TTC549 (cell line): ENCODE data around the gene ZNF334.

Source experiments
- FAIRE-seq: peaks from 2 replicates; lab custom pipeline; 2012; peaks lifted over from hg19 to GRCh38; lab: Jason Lieb, UNC

Gene ZNF334

DNA sequence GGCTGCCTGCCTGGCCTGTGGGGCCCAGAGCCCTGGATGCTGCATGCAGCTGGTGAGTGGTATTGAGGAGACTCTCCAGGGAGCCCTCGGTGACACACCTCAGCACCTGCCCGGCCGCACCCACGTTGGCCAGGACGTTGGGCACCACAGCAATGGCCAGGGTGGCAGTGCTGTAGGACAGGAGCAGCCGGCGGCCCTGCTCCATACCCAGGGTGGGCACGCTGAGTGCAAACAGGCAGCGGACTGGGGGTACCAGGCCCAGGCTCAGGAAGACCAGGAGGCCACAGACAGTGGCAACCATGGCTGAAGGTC lies 32.4 kb upstream of the ZNF334 start:
- FAIRE-seq, result no peak

DNA sequence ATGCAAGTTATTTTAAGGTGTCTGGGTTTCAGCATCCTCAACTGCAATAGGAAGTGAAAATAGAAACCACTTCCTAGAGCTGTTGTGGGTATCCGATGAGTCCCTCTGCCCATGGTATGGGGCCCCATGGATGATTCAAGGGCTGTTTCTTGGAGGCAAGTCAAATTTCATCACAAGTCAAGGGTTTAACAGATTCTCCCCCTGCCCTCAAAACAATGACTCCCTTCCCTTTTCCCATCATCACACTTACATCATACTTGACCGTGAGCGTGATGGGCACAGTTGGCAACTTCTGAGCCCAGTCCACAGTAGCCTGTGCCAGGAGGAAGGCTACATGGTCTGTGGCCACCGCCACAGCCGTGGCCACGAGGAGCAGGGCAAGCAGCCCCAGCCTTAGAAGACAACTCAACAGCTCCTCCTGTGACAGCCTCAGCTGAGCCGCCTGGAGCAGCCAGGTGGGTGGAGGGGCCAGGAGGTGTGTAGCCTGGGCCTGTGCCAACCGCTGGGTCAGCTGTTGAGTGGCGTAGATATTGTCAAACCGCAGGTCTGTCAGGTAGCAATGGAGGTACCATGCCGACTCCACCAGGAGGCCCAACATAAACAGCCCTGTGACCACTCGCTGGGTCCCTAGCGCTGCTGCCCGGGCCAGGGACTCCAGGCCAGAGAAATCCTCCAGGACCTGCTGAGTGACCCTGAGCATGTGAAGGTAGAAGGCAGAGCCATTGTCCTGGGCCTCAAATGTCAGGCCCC lies 31.9 kb upstream of the ZNF334 start:
- FAIRE-seq, result no peak

DNA sequence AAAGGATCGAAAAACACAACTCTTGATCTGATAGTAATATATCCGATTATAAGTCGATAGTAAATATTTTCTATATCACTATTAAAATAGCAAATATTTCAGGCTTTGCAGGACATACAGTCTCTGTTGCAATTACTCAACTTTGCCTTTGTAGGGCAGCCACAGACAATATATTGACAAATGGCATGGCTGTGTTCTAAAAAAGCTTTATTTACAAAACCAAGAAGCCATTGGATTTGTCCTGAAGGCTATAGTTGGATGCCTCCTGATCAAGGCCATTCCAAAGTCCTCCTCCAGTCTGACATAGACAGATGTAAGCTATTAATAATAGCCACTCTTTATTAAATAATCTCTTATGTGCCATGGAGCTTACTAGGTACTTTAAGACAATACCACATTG lies 31.2 kb upstream of the ZNF334 start:
- FAIRE-seq, result no peak

DNA sequence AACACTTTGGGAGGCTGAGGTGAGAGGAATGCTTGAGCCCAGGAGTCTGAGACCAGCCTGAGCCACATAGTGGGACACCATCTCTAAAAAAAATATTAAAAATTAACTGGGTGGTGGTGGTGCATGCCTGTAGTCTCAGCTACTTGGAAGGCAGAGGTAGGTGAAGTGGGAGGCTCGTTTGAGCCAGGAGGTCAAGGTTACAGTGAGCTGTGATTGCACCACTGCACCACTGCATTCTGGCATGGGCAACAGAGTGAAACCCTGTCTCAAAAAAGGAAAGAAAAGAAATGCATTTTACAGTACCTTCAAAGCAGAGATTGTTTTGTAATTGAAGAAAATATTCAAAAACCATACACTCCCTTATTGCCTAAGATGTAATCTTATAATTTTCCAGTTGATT lies 30.6 kb upstream of the ZNF334 start:
- no peak for FAIRE-seq

DNA sequence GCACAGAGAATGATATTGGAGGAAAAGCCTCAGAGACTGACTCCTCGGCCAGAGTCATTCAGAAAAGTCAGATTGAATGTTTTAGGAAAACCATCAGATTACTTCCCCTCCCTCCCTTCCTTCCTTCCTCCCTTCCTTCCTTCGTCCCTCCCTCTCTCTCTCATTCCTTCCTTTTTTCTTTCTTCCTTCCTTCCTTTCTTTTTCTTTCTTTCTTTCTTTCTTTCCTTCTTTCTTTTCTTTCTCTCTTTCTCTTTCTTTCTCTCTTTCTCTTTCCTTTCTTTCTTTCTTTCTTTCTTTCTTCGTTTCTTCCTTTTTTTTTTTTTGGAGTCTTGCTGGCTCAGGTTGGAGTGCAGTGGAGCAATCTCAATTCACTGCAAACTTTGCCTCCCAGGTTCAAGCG lies 29.7 kb upstream of the ZNF334 start:
- FAIRE-seq, result no peak

DNA sequence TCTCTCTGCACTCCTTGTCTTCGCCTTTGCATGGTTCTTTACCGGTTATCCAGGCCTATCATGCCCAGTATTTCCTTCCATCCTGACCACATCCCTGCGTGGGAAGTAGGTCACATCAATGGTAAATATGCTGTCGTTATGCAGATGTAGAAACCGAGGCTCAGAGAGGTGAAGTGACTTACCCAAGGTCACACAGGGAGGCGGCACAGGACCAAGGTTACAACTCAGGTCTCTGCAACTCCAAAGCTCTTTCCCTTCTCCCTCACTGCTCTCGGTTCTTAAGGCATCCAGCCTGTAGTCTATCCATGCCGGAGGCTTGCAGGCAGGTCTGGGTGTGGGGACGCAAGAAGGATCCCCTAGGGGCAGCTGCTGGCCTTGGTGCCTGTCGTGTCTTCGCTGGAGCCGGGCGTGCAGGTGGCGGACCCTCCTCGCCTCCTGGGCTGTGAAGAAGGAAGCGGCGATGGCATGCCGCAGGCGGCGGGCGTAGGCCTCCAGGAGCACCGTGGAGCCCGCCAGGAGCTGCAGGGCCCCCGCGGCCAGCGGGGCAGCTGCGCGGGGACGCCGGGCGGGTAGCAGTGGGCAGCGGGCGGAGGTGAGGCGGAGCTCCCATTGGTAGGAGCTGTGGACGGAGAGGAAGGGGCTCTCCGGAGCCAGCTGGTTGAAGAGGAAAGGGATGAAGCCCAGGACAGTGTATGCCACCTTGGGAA lies 28.0 kb upstream of the ZNF334 start:
- FAIRE-seq, result no peak

DNA sequence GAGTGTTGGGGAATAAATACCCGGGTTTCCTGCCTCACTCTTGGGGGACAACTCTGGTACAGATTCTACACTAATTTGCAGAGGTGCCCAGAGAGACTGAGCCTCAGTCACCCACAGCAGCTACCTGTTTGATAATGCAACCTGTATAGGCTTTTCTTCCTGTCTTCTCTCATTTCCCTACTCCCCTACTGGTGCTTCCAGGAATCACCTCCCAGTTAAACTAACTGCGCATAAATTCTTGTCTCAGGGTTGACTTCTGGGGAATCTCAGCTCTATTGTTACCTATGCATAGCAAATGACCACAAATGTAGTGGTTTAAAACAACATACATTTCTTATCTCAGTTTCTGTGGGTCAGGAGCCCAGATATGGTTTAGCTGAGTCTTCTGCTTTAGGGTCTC lies 25.8 kb upstream of the ZNF334 start:
- no peak for FAIRE-seq

DNA sequence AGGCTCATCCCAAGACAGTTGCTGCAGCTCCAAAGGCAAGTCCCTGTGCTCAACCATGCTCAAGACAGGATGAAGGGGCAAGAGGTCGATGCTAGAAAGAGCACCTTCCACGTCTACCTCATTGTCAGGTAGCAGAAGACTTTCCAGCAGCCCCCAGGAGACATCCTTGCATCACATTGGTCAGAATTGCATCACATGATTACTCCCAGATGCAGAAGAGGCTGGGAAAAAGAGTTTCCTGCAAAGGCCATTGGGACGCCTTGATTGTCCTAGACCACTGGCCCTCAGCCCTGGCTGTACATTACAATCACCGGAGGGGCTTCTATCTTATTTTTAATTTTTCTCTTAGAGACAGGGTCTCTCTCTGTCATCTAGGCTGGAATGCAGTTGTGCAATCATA lies 17.3 kb upstream of the ZNF334 start:
- FAIRE-seq, result no peak

DNA sequence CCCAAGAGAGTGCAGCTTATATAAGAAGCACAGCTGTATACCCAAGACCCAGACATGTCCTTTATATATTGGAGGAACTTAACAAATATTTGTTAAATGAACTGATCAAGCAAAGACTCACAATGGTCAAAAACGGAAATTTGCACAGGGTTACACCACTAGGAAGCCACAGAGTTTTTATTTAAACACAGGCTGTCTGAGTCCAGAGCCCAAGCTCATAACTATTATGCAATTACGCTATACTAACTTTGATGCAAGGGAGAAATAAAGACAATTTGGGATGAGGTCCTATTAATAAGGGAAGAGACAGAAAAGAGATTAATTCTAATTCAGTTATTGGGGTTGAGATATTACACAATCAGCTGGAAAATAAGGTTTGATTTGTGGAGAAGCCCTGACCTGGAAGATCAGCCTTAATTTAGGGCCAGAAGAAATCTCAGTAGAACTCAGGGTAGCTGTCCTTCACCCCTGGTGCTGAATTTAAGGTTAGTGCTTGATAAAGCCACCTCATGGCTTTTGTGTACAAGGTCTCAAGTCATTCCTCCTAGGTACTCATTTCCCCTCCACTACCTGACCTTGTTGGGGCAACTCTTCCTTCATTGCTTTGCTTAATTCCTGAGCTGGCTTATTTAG lies 10.5 kb upstream of the ZNF334 start:
- no peak for FAIRE-seq

DNA sequence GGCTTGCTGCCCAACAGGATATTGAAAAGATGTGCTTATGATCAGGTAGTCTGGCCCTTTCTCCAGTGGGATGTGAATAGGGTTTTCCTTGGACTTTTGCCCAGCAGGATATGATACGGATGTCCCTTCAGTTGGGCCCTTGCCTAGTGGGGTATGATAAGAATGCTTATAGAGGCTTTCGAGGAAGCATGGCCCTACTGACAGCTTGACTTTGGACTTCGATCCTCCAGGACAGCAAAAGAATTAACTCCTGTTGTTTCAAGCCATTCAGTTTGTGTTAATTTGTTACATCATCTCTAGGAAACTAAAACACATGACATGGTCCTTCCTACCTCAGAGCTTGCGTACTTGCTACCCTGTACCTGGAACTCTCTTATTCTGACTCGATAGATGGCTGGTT lies 9.7 kb upstream of the ZNF334 start:
- FAIRE-seq, result no peak

DNA sequence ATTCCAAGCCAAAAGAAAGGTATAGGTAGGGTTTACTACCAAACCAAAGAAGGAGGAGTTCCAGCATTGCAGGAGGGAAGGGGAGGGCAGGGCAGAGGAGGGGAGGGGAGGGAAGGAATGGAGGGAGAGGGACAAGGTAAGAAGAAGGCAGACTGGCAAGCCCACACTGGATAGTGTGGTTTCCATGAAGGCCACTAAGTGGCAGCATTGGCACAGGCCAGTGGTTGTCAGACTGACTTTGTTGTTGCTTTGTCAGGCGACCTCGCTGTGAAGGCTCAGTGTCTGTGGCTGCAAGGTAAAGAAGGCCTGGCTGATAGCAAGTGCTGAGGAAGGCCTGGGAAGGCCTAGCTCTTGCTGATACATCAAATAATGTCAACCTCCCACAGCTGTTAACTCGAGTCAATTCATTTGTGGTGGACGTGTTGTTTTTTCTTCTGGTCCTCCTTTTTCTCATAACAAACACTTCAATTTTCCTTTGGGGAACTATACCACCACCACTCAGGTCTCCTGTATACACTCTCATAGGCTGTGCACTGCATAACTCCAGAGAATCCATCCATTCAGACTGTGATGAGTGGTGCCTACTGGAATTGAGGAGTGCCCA lies 7.7 kb upstream of the ZNF334 start:
- FAIRE-seq, result no peak

DNA sequence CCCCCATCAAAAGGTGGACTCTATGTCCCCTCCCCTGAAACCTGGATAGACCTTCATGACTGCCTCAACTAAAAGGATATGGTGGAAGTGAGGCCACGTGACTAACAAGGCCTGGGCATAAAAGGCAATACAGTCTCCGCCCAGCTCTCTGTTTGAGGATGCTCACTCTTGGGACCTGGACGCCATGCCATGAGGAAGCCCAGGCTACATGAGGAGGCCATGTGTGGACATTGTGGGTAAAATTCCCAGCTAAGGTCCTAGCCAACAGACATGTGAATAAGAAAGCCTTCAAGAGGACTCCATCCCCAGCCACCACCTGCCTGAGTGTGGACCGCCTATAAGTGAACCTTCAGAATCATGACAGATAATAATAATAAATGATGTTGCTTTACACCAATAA lies 7.2 kb upstream of the ZNF334 start:
- FAIRE-seq, result no peak

DNA sequence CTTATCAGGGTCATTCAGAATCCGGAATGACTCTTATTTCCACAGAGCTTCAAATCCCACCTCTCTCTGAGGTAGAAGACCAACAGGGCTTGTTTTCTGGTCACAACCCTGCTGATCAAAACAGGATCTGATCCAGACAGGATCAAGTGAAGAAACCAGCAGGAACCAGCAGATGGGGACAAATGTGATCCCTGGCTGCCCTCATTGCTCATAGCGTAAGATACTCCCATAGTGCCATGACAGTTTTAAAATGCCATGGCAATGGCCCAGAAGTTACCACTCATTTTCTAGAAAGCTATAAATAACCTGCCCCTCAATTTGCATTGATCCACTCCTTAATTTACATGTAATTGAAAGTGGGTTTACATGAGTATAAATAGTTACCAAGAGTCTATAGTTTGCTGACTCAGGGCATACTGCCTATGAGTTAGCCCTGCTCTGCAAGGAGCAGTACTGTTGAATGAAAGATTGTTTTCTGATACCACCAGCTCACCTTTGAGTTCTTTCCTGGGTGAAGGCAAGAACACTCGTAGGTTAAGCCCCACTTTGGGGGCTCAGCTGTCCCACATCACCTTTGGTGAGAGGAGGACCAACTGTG lies 6.2 kb upstream of the ZNF334 start:
- no peak for FAIRE-seq

DNA sequence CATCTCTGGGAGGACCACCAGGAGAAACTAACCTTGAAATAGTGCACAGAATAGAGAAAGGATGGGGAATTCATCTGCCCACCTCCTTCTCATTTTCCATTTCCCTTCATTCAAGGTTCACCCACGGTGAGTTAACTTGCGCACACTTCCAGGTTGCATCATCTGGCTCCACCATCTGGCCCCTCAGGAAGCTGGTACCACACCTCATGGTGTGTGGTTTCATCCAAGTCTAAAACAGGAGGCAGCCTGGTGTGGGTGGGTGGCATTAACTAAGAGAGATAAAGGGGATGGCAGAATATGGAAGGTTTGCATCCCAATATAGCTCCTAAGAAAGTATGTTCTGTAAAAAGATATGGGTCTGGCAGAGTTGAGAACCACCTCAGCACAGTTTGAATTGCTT lies 3.8 kb downstream of the ZNF334 start:
- no peak for FAIRE-seq

DNA sequence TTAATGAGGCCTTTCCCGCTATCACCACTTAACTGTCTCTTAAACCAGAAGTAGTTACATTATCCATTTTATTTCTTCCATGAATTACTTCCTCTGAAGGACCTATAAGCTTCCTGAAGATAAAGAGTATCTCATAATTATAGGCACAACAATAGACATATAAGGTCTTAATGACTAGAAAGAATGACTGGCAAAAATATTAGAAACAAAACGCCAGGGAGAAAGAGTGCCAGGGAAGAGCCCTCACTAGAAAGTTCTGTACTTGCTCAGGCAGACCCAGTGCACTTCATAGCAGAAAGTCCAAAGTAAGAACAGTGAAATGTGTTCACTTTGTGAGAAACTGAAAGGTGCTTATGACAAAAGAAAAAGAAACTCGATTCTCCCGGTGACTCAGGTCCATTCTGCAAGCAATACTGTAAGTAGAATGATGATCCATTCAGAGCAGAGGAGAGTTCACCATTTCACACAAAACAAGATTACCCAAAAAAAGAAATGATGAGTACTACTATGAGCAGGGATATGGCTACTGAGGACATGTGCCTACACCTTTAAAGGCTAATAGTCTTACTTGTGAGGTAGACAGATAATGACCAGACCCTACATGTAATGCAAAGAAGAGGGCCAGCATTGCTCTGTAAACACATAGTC lies 5.5 kb downstream of the ZNF334 start:
- FAIRE-seq, result no peak

DNA sequence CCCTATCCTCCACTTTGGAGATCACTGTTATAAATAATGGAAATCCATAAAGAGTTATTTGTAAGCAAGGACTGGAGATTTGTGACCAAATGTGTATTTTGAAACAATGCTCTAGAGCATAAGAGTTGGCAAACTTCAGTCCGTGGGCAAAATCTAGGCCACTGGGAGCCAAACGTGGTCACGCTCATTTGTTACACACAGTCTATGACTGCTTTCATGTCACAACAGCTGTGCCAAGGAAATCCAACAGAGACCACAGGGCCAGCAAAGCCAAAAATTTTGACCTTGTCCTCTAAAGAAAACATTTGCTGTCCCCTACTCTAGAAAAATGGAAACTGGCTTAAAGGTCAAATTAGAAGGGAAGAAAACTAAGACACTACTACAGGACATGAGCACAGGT lies 7.9 kb downstream of the ZNF334 start:
- FAIRE-seq, result no peak

DNA sequence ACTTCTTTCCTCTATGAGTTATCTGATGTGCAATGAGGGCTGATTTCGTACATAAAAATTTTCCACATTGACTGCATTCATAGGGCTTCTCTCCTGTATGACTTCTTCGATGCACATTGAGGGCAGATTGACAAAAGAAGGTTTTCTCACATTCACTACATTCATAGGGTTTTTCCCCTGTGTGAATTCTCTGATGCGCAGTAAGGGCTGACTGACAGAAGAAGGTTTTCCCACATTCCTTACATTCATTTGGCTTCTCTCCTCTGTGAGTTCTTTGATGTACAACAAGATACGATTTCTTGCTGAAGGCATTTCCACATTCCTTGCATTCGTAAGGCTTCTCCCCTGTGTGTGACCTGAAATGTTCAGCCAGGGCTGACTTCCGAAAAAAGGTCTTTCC lies 11.4 kb downstream of the ZNF334 start:
- FAIRE-seq, result no peak

DNA sequence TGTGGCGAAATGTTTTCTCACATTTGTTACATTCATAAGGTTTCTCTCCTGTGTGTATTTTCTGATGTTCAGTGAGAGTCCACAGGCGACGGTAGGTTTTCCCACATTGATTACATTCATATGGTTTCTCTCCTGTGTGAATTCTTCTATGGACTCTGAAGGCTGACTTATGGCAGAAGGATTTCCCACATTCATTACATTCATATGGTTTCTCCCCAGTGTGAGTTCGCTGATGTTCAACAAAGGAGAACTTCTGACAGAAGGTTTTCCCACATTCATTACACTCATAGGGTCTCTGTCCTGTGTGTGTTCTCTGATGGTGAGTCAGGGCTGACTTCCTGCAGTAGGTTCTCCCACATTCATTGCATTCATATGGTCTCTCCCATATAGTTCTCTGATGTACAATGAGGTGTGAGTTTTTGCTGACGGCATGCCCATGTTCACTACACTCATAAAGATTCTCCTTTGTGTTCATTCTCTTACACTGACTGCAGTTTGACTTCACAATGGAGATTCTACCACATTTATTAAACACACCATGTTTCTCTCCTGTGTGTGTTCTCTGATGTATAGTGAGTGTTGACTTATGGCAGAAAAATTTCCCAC lies 11.9 kb downstream of the ZNF334 start:
- FAIRE-seq, result no peak

DNA sequence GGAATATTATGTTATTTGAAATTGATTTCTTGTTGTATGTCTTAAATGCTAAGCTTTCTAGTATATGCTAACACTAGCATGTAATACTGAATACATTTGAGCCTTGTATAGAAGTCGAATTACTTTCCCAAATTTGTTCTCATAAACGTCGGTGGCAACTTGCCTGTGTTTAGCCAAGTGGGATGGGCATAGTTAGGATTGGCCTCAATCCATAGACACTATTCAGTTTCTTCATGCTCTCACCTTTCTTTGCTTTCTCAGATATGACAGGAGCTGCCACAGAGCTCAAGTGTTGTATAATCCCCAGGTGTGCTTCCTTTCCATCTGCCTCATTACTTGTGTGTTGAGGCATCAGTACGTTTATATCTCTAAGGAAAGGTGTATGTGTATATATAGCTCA lies 19.3 kb downstream of the ZNF334 start:
- no peak for FAIRE-seq

DNA sequence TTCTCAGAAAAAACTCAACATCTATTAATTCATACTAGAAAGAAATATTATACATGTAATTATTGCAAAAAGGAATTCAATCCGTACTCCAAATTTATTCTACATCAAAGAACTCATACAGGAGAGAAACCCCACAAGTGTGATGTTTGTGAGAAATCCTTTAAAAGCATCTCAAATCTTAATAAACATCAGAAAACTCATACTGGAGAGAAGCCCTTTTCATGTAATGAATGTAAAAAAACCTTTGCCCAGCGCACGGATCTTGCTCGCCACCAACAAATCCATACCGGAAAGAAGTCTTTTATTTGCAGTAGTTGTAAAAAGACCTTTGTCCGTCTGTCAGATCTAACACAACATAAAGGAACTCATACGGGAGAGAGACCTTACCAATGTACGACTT lies 22.0 kb downstream of the ZNF334 start:
- FAIRE-seq, result no peak

DNA sequence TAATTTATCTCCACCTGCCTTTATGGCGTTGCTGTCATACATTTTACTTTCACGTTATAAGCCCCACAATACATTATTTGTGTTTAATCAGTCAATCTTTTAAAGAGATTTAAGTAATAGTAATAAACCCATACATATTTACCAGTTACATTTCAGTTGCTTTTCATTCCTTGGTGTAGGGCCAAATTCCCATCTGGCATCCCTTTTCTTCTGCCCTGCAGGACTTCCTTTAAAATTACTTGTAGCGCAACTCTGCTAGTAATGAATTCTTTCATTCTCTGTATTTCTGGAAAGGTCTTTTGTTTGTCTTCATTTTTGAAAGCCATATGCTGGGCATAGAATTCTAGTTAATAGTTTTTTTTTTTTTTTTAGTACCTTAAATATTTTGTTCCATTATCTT lies 24.9 kb downstream of the ZNF334 start:
- FAIRE-seq, result no peak

DNA sequence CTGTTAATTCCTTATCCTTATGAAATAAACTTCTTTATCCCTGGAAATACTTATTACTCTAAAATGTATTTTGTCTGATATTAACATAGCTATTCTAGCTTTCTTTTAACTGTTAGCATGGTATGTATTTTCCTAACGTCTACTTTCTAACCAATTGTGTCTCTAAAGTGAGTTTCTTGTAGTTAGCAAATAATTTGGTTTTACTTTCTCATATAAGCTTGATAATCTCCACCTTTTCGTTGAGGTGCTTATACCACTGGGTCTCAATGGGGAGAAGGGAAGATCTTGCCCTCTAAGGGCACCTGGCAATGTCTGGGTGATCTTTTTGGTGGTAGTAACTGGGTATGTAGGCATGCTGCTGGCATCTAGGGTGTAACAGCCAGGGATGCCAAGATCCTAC lies 25.7 kb downstream of the ZNF334 start:
- no peak for FAIRE-seq
